H1 (cell line): ENCODE measurements around the gene UHRF1. TPM values are rescaled to one million over a fixed set of nuclear protein-coding genes. Genes with fewer than 3 reads are reported as not detected.

Experiments used
- SAP30 ChIP-seq: fragments of 300-600 bp; sonication (generic); IDR thresholded peaks from 2 replicates; pipeline ENCODE4 v1.7.1; 2012; ENCODE audit warnings: low read length, moderate library complexity, mild to moderate bottlenecking, inconsistent platforms; ENCODE audit not compliant: insufficient read depth, insufficient replicate concordance
- SP2 ChIP-seq: IDR thresholded peaks from 2 replicates; pipeline ENCODE4 v1.6.1; 2012; ENCODE audit warnings: mild to moderate bottlenecking, low read length, inconsistent platforms
- polyA plus RNA-seq, 7 experiments: library from polyadenylated mRNA; depleted of rRNA in 3 of 7; stranded (reverse) in 5 of 7; unstranded in 2 of 7; fragments of >200 nt in 5 of 7; fragments of 200-250 nt in 2 of 7; gene quantifications; 1 replicate in 5 of 7; 2 replicates in 1 of 7; 4 replicates in 1 of 7; pipeline versions ENCODE4 v1.2.1 to v1.2.3, GENCODE V29; 2011 to 2013; ENCODE audit warnings: missing spikeins in 2 of 7, mixed read lengths in 2 of 7
- total RNA-seq: library from RNA; stranded (reverse); fragmentation: NEBNext Ultra II Directional; extraction: Animal tissue kit (Norgen Biotek cat#: 25700); gene quantifications from 2 replicates; pipeline ENCODE4 v1.2.1, GENCODE V29; 2021

Gene UHRF1
- total and polyA plus RNA-seq, 2 of the 8 experiments (the other 6 are each of a cell fraction or from before 2014, with no cell fraction given): 14.7 to 65.8 TPM

DNA sequence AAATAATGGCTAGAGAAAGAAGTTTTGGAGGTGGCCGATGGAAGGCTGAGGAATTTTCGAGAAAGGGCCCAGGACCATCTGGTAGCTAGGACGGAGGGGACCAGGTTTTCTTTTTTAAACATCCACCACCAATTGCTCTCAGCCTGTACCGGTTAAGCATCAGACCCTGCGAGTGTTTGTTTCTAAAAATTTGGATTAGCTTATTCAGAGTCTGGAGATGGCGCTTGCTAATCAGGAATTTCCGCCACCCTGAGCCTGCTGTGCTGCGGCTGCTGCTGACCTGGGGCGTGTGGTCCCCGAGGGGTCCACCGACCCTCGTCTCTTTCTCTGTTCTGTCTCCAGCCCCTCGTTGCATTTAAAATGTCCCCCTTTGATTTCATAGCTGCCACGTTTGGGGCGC, 2.0 kb downstream of the UHRF1 start (continued):
- TF ChIP-seq SAP30: no peak
- no peak for TF ChIP-seq SP2
